Right lobe of liver (tissue), 4 donors: ENCODE results near the gene JMJD8.

Experiments used
- CTCF ChIP-seq, 4 donors: fragments of 200-600 bp in 3 of 4; fragments of 450-650 bp in 1 of 4; IDR thresholded peaks; one replicate each; pipeline versions ENCODE4 v1.5.1 to v1.8.0; 2016 to 2022; ENCODE audit warnings: antibody characterized with exemption in 4 of 4, mild to moderate bottlenecking in 2 of 4
- POLR2A ChIP-seq: fragments of 450-650 bp; IDR thresholded peaks from one replicate; pipeline ENCODE4 v1.6.1; 2017; ENCODE audit warnings: antibody characterized with exemption, mild to moderate bottlenecking
- donor health status: DM: no; HTN: no; CAD: no.
- donor health status: DM: no; HTN: no; CAD: no.
- donor health status: DM: no; HTN: yes; CAD: no.

DNA sequence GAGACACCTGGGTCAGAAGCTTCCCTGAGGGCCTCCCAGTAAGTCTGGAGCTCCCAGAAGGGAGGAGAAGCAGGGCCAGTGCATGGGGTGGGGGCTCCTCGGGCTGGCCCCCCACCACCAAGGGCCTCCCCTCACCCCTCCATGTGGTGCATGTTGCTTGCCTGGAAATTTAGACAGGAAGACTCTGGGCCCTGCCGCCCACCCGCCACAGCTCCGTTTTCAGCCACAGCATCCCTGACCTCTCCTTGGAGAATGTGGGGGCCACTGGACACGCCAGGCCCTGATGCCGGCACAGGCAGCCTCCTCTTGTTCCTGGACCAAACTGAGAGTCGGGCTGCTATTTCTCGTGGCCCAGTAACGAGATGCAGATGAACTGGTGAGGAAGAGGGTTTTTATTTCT is 45.3 kb downstream of the JMJD8 start:
- TF ChIP-seq POLR2A (no peak), CTCF (IDR thresholded peaks at IDR 0.05) (no peak)
